SKM-1 treated with dmso at 0.1 percent for 144 hours (cell line): Measurements from ENCODE around the gene FILIP1L.
"Not testable (repeated sequence)": the region's sequence is repeated elsewhere in the genome, so short reads cannot be mapped to it uniquely, and the experiment has no call there.

Source experiments
- DNase-seq: peaks from one replicate; lab custom pipeline; 2025; ENCODE audit not compliant: unreplicated experiment; lab: John Stamatoyannopoulos, UW

Gene FILIP1L

GRCh38 chr3:100099621-100100020, 14.7 kb downstream of the FILIP1L start:
- no peak for DNase-seq

GRCh38 chr3:100098784-100099070, 15.6 kb downstream of the FILIP1L start:
- no peak for DNase-seq

GRCh38 chr3:100097919-100098783, 16.1 kb downstream of the FILIP1L start:
- DNase-seq = no peak

GRCh38 chr3:100096866-100097265, 17.4 kb downstream of the FILIP1L start:
- no peak for DNase-seq

GRCh38 chr3:100096286-100096685, 18.0 kb downstream of the FILIP1L start:
- DNase-seq = not testable (repeated sequence)

GRCh38 chr3:100093831-100094230, 20.5 kb downstream of the FILIP1L start:
- no peak for DNase-seq

GRCh38 chr3:100090669-100091005, 23.7 kb downstream of the FILIP1L start:
- no peak for DNase-seq

- peak; percentile 68 for DNase-seq
Measured at GRCh38 chr3:100089812-100090668, 24.3 kb downstream of the FILIP1L start.

GRCh38 chr3:100088735-100089368, 25.4 kb downstream of the FILIP1L start:
- no peak for DNase-seq

GRCh38 chr3:100087198-100087597, 27.1 kb downstream of the FILIP1L start:
- no peak for DNase-seq

- DNase-seq = no peak
Measured at GRCh38 chr3:100086401-100086800, 27.9 kb downstream of the FILIP1L start.

- peak; percentile 68 for DNase-seq
Measured at GRCh38 chr3:100084100-100084806, 30.0 kb downstream of the FILIP1L start.

- no peak for DNase-seq
Measured at GRCh38 chr3:100083209-100083608, 31.1 kb downstream of the FILIP1L start.

- DNase-seq = no peak
Measured at GRCh38 chr3:100082714-100083113, 31.6 kb downstream of the FILIP1L start.

GRCh38 chr3:100081986-100082692, 32.2 kb downstream of the FILIP1L start:
- DNase-seq = no peak

- no peak for DNase-seq
Measured at GRCh38 chr3:100081311-100081710, 33.0 kb downstream of the FILIP1L start.

GRCh38 chr3:100080573-100080972, 33.7 kb downstream of the FILIP1L start:
- no peak for DNase-seq

GRCh38 chr3:100079328-100079727, 35.0 kb downstream of the FILIP1L start:
- no peak for DNase-seq

- DNase-seq = no peak
Measured at GRCh38 chr3:100076731-100077529, 37.4 kb downstream of the FILIP1L start.
